ENCODE measurements around the gene TTLL3. TPM values are rescaled to one million over a fixed set of nuclear protein-coding genes. Genes with fewer than 3 reads are reported as not detected.
"Not testable (repeated sequence)": the region's sequence is repeated elsewhere in the genome, so short reads cannot be mapped to it uniquely, and the experiment has no call there.

Gene TTLL3
- polyA plus RNA-seq, 3 donors, result 37.7 to 93.8 (median 83.2) TPM

- no peak for DNase-seq
Observed at GRCh38 chr3:9834520-9835380, 24.7 kb downstream of the TTLL3 start.

GRCh38 chr3:9837701-9838582 lies 27.9 kb downstream of the TTLL3 start:
- DNase-seq, result no peak

- no peak for DNase-seq
Observed at GRCh38 chr3:9838856-9839255, 28.8 kb downstream of the TTLL3 start.

GRCh38 chr3:9841015-9841414 lies 31.0 kb downstream of the TTLL3 start:
- DNase-seq, result no peak

GRCh38 chr3:9843715-9844438 lies 33.8 kb downstream of the TTLL3 start, which contains the start of gene RPUSD3:
RPUSD3 (minus strand) TSS chr3:9844008; CDS start chr3:9843990, 18 bp downstream.
- DNase-seq, result peak; percentile 95

GRCh38 chr3:9846231-9846630 lies 36.2 kb downstream of the TTLL3 start:
- DNase-seq, result no peak

GRCh38 chr3:9846931-9847488 lies 36.9 kb downstream of the TTLL3 start:
- no peak for DNase-seq

GRCh38 chr3:9847870-9848269 lies 37.8 kb downstream of the TTLL3 start:
- not testable (repeated sequence) for DNase-seq

GRCh38 chr3:9848860-9849259 lies 38.8 kb downstream of the TTLL3 start:
- not testable (repeated sequence) for DNase-seq

GRCh38 chr3:9851383-9851782 lies 41.3 kb downstream of the TTLL3 start:
- DNase-seq, result not testable (repeated sequence)

- DNase-seq, result not testable (repeated sequence)
Observed at GRCh38 chr3:9851926-9852325, 41.9 kb downstream of the TTLL3 start.

- DNase-seq, result no peak
Observed at GRCh38 chr3:9852528-9852927, 42.5 kb downstream of the TTLL3 start.

GRCh38 chr3:9854291-9854940 lies 44.4 kb downstream of the TTLL3 start:
- not testable (repeated sequence) for DNase-seq

GRCh38 chr3:9855594-9855993 lies 45.5 kb downstream of the TTLL3 start:
- no peak for DNase-seq

GRCh38 chr3:9859530-9860025 lies 49.5 kb downstream of the TTLL3 start:
- no peak for DNase-seq

GRCh38 chr3:9861201-9861600 lies 51.1 kb downstream of the TTLL3 start:
- no peak for DNase-seq

- DNase-seq, result no peak
Observed at GRCh38 chr3:9861626-9862130, 51.6 kb downstream of the TTLL3 start.

GRCh38 chr3:9862391-9863057 lies 52.5 kb downstream of the TTLL3 start:
- DNase-seq, result peak; percentile 24

GRCh38 chr3:9863058-9863772 lies 53.2 kb downstream of the TTLL3 start:
- DNase-seq, result no peak

Data from renal pelvis (tissue), 4 donors.